Vagina (tissue), 2 donors: ENCODE results near the gene PRKAR1B. TPM values are rescaled to one million over a fixed set of nuclear protein-coding genes. Genes with fewer than 3 reads are reported as not detected.

Experiments used
- DNase-seq, 2 donors: peaks; one replicate each; pipeline ENCODE4 v3.0.0-alpha.2; 2017; ENCODE audit errors: extremely low spot score in 2 of 2
- H3K27ac ChIP-seq: fragments of 200-600 bp; sonication (generic); one replicate; pipeline ENCODE4 v1.5.1; 2019
- H3K27me3 ChIP-seq: fragments of 200-600 bp; sonication (generic); one replicate; pipeline ENCODE4 v1.5.1; 2019
- H3K36me3 ChIP-seq, 2 donors: fragments of 200-600 bp; sonication (generic); one replicate each; pipeline ENCODE4 v1.5.1; 2017 to 2019
- H3K4me1 ChIP-seq: fragments of 200-600 bp; sonication (generic); one replicate; pipeline ENCODE4 v1.5.1; 2019
- H3K4me3 ChIP-seq, 2 donors: fragments of 200-600 bp; sonication (generic); 1 replicate in 1 of 2; 2 replicates in 1 of 2; pipeline ENCODE4 v1.5.1; 2016 to 2019
- H3K9me3 ChIP-seq: fragments of 200-600 bp; sonication (generic); one replicate; pipeline ENCODE4 v1.5.1; 2019
- POLR2A ChIP-seq, 2 donors: fragments of 450-650 bp; IDR thresholded peaks; one replicate each; pipeline ENCODE4 v1.6.1; 2017; ENCODE audit warnings: antibody characterized with exemption in 2 of 2, mild to moderate bottlenecking in 2 of 2, moderate library complexity in 2 of 2
- POLR2AphosphoS5 ChIP-seq, 2 donors: sonication (generic); formaldehyde crosslinking; IDR thresholded peaks; one replicate each; pipeline ENCODE4 v1.9.0; 2017; ENCODE audit warnings: antibody characterized with exemption in 2 of 2, mild to moderate bottlenecking in 2 of 2, low read depth in 1 of 2; ENCODE audit not compliant: insufficient read depth in 1 of 2
- intact Hi-C: fragments of 100-400 bp; cut with DNase I; formaldehyde crosslinking; loops from one replicate; pipeline ENCODE4 v1.15.1; 2023
- total RNA-seq: library from RNA; depleted of rRNA; stranded (reverse); fragments of >200 nt; gene quantifications from one replicate; pipeline ENCODE4 v1.2.3, GENCODE V29; 2016
- TF ChIP-seq, protein P1 (sequence below), 3 experiments: fragments of 450-650 bp in 2 of 3; fragments of 200-600 bp in 1 of 3; sonication (generic) in 1 of 3; IDR thresholded peaks; one replicate each; pipeline ENCODE4 v1.5.1; 2017 to 2019; ENCODE audit warnings: antibody characterized with exemption in 3 of 3, mild to moderate bottlenecking in 2 of 3, moderate library complexity in 2 of 3

The PRKAR1B gene
- total RNA-seq, 1 donor from 2014 or later: 31.4 TPM

GRCh38 chr7:693280-693679, 33.8 kb downstream of the PRKAR1B start:
- Histone ChIP-seq H3K27ac (no peak overlapping the region), H3K36me3 (no peaks in the 10 kb centered on the region)
- TF ChIP-seq, protein P1, sequence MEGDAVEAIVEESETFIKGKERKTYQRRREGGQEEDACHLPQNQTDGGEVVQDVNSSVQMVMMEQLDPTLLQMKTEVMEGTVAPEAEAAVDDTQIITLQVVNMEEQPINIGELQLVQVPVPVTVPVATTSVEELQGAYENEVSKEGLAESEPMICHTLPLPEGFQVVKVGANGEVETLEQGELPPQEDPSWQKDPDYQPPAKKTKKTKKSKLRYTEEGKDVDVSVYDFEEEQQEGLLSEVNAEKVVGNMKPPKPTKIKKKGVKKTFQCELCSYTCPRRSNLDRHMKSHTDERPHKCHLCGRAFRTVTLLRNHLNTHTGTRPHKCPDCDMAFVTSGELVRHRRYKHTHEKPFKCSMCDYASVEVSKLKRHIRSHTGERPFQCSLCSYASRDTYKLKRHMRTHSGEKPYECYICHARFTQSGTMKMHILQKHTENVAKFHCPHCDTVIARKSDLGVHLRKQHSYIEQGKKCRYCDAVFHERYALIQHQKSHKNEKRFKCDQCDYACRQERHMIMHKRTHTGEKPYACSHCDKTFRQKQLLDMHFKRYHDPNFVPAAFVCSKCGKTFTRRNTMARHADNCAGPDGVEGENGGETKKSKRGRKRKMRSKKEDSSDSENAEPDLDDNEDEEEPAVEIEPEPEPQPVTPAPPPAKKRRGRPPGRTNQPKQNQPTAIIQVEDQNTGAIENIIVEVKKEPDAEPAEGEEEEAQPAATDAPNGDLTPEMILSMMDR (IDR thresholded peaks at IDR 0.05): no peak
- TF ChIP-seq POLR2AphosphoS5 (IDR thresholded peaks at IDR 0.05; ENCODE audit: insufficient read depth in 1 of 2, low read depth in 1 of 2) (no peak), POLR2A (IDR thresholded peaks at IDR 0.05) (no peak)

DNA sequence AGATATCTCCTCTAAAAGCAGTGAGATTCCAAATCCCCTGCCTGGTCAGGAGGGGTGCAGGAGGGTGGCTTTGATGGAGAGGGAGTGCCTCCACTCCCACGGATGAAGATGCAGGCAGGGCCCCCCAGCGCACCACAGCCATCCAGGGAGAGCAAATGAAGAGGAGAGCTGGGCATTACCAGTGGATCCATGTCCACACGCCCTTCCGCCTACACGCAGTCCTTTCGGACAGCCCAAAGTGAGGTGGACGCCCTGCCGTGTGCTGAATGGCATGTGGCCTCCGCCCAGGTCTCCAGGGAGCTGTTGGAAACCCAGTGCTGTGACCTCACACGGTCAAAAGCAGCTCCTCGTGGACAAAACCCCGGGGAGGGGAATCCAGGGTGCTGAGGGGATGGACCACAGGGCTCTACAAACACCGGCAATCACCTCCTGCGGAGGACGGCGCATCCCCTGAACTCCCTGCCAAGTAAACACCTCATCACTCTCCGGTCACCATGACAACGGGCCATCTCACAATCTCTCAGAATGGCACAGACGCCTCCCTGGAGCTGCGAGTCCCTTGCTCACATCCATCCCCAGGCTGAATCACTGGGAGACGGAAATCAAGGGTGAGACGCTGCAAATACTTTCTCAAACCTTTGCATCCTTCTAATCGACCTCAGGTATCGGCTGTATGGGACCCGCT, 35.6 kb downstream of the PRKAR1B start:
- Histone ChIP-seq H3K27ac (no peak overlapping the region), H3K36me3 (no peaks in the 10 kb centered on the region), H3K4me3 (no peak overlapping the region), H3K27me3 (no peaks in the 10 kb centered on the region), H3K4me1 (no peaks in the 10 kb centered on the region), H3K9me3 (peaks cover 16% of the 10 kb centered on the region)
- intact Hi-C loops: no loop called here
- TF ChIP-seq POLR2AphosphoS5 (IDR thresholded peaks at IDR 0.05; ENCODE audit: insufficient read depth in 1 of 2, low read depth in 1 of 2): no peak
- no peak for TF ChIP-seq POLR2A (IDR thresholded peaks at IDR 0.05)
- TF ChIP-seq, protein P1 (IDR thresholded peaks at IDR 0.05): no peak
- DNase-seq: no peak

More at GRCh38 chr7:693280-693679, 33.8 kb downstream of the PRKAR1B start:
- H3K27me3 ChIP-seq: no peaks in the 10 kb centered on the region
- no peak overlapping the region for H3K4me3 ChIP-seq
- DNase-seq: no peak
- intact Hi-C loops: no loop called here
- H3K4me1 ChIP-seq: peaks cover 7% of the 10 kb centered on the region
- peaks cover 10% of the 10 kb centered on the region for H3K9me3 ChIP-seq

GRCh38 chr7:690478-691360, 36.4 kb downstream of the PRKAR1B start:
- peaks cover 24% of the 10 kb centered on the region for H3K9me3 ChIP-seq
- H3K27ac ChIP-seq: no peak overlapping the region
- H3K36me3 ChIP-seq: no peaks in the 10 kb centered on the region
- H3K27me3 ChIP-seq: no peaks in the 10 kb centered on the region
- no peaks in the 10 kb centered on the region for H3K4me1 ChIP-seq
- TF ChIP-seq, protein P1 (IDR thresholded peaks at IDR 0.05): no peak
- TF ChIP-seq POLR2AphosphoS5 (IDR thresholded peaks at IDR 0.05; ENCODE audit: insufficient read depth in 1 of 2, low read depth in 1 of 2): no peak
- TF ChIP-seq POLR2A (IDR thresholded peaks at IDR 0.05): no peak
- DNase-seq: no peak
- intact Hi-C loops: no loop called here
- H3K4me3 ChIP-seq: no peak overlapping the region

GRCh38 chr7:685540-685939, 41.5 kb downstream of the PRKAR1B start:
- intact Hi-C loops: no loop called here
- Histone ChIP-seq H3K36me3 (peaks cover 0 to under 1% of the 10 kb centered on the region in 2 donors), H3K27me3 (no peaks in the 10 kb centered on the region), H3K27ac (no peak overlapping the region), H3K4me3 (no peak overlapping the region), H3K4me1 (no peaks in the 10 kb centered on the region), H3K9me3 (peaks cover 27% of the 10 kb centered on the region)
- TF ChIP-seq POLR2A (IDR thresholded peaks at IDR 0.05): no peak
- TF ChIP-seq, protein P1 (IDR thresholded peaks at IDR 0.05): no peak
- TF ChIP-seq POLR2AphosphoS5 (IDR thresholded peaks at IDR 0.05; ENCODE audit: insufficient read depth in 1 of 2, low read depth in 1 of 2): no peak
- no peak for DNase-seq
